ENCODE results near the gene UXS1.

Gene UXS1

DNA sequence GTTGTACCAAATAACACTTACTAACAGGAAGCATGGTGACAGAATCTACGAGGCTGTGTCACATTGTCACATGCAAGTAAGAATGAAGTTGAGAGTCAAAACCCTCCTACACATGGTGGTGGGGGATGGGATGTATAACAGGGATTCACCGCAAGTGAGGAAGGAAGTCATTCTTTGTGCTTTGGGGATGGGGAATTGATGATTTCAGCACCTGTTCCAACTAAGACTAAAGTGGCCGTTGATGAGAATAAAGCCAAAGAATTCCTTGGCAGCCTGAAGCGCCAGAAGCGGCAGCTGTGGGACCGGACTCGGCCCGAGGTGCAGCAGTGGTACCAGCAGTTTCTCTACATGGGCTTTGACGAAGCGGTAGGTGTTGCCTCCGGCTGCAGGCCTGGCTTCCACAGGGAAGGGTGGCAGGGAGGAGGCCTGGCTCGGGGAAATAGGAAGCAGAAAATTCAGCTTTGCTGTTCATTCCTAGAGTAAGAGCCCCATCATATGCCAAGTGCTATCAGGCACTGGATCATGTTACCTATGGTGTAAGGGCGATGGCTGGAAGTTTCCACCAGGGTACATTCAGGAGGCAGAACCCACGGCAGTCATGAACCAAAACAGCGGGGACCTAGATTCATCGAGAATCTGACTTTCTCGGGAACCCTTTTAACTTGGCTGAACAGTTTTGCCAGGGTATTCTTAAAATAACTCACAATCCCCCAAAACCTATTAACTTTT is 120.3 kb downstream of the UXS1 start:
- no peak for DNase-seq

DNA sequence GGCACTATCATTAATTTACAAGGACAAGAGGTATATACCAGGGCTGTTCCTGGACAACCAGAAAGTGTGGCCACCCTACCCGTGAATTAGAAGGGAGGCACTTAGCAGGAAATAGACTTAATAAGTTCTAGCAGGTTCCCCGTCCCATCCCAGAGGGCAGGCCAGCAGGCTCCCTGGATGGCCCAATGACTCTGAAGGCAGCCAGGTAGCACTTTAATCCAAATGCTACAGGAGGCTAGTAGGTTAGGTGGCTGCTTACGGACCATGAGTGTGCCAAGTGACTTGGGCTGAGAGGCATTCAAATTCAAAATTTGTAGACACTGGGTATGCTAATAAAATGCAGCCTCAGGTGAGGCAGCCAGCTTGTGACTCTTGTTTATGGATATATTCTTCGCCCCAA is 123.9 kb downstream of the UXS1 start:
- DNase-seq, result no peak

DNA sequence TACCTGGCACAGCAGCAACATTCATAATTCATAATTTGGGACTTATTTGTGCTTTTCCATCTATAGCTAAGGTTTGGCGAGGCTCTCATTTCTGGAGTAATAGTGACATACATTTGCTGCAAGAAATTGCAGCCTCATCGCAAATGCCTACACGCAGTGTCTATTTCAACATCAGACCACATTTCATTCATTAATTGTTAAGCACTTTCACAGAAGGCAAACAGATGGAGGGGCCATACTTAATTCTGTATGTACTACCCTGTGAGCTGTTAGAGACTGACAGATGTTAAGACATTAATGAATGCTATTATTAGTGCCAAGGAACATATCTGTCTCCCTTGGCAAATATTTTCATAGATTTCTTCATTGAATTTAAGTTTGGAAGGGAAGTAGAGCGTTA is 125.7 kb downstream of the UXS1 start:
- no peak for DNase-seq

DNA sequence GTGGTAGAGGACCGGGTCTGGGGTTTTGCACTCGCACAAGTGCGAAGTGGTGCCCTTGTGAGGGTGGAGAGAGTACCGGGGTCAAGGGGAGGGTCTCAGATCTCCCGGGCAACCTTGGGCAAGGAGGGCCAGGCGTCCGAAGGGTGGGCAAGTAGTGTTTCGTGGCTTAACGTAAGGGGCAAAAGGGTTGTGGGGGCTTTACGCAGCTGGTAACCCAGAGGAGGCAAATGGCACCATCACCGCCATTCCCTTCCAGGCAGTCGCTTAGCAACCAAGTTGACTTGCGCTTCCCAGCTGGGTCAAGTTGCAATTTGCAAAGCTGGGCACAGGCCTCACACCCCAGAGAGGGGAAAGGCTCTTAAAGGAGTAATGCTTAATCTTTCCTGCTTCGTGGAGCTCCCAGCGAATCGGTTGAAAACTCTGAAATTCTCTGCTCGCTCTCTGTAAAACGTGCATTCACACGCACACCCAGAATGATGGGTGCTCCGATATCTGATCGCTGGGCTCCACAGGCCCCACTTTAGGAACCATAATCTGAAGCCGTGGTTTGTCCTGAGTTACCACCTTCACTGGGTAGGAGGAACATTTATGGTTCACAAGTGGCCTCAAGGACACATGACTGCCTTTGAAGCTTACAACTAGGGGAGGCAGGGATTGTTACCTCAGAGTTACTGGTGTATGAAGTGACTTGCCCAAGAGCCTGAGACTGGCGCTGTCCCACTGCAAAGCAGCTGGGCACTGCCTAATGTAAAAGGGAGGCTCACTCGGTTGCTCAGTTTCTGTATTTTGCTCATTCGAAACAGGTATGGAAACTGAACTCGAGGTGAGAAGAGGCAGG is 127.9 kb downstream of the UXS1 start:
- DNase-seq, result no peak

DNA sequence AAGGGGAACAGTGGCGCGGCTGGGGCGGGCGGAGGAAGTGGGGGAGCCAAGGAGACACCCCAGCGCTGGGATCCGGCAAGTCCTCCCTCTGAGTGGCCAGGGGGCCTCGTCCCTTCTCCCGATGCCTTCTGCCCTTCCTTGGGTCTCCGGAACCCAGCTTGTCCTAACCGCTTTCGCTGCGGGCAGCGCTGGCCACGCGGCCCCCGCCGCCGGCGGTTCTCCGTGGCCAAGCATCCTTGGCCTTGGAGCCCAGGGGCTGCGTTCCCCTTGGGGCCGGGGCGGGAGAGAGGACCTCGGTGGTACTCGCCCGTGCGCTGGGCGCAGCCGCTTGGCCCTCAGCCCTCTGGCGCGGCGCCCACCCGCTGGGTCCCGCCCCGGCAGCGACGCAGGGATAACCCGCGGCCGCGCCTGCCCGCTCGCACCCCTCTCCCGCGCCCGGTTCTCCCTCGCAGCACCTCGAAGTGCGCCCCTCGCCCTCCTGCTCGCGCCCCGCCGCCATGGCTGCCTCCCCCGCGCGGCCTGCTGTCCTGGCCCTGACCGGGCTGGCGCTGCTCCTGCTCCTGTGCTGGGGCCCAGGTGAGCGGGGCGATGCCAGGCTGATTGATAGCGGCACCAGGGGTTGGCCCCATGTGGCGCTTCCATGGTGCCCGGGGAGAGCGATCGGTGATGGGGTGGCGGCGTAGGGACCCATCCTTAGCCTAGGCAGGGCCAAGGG is 128.7 kb downstream of the UXS1 start:
- DNase-seq, result no peak

DNA sequence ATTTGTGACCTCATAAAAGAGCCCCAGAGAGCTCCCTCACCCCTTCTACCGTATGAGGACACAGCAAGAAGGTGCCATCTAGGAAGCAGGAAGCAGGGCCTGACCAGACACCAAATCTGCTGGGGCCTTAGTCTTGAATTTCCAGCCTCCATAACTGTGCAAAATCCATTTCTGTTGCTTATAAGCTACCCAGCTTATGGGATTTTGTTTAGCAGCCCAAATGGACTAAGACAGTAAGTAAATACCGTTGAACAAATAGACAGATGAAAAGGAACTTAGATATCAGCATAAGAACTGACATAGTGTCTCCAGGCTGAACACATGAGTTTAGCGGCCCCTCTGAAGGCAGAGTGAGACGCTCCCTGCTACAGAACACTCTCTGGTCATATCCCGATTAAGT is 130.9 kb downstream of the UXS1 start:
- DNase-seq, result no peak

DNA sequence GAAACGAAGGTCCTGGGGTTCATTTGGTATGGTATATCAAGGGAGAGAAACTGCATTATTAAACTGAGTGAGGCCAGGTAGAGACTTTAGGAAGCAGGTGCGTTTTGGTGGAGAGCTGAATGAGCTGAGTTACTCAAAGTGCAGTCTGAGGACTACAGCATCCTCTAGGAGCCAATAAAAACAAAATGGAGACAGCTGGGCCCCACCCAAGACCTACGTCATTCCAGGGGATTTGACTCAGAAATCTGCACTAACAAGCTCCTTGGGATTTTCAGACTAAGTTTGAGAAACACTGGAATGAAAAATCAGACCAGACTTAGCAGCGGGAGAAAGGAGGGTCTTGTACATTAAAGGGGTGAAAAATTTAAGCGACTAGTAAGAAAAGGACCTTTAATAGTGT is 131.5 kb downstream of the UXS1 start:
- no peak for DNase-seq

DNA sequence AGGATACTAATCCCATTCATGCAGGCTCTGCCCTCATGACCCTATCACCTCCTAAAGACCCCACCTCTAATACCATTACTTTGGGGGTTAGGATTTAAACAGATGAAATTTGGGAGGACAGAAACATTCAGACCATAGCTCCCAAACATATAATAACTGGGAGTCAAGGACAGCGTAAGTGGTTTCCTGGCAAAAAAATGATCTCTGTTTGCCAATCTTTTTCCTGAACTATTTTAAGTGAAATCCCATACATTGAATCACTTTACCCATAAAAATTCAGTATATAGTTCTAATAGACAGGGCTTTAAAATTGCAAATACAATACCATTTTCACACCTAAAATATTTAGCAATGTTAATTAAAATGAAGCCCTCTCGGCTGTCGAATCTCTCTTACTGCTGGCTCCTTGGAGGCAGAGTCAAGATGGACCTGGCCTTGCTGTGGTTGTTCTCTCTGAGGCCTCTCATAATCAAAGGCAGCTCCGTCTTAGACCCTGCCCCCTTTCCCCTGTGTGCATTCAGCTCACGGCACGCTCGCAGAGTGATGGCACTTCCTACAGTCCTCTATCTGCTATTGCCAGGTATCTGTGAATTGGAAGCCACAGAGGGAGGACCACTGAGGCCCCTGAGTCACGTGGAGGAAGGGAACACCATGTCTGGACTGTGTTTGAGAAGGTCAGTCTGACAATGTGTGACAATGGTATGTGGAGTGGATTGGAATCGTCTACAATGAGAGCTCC is 132.3 kb downstream of the UXS1 start:
- no peak for DNase-seq

DNA sequence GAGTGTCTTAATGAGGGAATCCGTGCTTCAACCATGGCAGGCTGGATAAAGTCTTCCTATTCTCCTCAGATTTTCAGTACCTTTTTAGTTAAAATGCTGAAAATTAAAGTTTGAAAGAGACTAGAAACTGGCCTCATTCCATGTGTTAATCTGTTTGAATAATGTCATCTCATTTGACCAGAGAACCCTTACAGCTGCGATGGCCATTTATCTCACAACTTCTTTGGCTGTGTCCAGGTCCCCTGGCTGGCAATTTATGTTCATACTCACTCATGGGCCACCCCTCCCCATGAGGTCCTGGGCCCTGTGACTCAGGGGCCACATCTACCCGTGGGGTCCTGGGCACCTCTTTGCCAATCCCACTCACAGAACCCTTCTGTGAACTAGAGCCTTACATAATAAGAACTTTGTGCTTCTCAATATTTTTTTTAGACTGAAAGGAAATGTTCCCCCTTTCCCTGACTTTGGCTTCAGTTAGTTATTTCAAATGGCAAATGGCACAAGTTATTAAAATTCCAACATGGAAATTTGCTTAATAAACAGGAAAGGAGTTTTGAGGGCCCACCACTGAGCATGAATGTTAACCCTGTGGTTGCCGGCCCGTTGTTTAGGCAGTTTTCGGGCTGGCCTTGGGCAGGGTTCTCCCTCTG is 134.6 kb downstream of the UXS1 start:
- DNase-seq, result no peak

DNA sequence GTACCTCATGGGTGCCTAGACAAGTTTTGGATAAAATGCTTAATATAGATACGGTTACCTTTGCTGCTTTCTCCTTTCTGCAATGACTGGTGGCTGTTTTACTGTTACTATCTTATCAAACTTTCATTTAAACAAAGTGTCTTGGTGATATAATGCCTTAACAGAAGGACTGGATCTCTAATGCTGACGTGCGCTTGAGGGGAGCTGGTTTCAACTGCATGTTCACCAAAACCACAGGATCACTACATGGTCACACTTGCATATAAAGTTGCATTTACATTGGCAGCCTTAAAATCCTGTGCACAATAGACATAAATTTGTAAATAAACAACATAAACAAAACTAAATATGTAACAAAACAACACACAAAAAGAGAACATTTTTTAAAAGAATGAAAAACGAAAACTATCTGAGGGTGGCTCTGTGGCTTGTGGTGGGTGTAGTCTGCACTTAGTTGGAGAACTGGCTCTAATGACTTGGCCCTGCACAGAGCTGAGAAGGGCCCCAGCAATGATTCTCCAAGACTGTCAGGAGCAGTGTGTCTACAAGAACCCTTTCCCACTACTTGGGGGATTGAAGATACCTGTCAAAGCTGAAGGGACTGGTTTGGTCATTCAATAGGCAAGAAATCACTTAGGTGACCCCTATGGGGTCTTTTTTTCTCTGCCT is 135.5 kb downstream of the UXS1 start:
- no peak for DNase-seq

DNA sequence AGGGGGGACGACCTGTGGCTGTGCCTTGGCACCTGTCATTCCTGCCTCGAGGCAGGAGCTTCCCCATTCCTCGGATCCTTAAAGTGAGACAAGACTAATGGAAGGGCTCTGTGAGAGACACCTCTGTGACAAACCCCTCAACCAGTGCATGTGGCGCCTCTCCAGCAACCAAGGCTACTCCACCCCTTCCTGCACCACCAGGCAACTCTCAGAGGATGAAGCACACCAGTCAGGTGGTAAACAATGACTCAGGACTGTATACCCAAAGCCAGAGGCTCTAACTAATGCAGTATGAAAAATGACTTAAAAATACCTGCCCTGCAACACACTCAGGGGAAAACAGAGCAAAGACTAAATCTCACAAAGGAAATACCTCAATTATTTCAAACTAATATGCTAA is 136.9 kb downstream of the UXS1 start:
- no peak for DNase-seq

DNA sequence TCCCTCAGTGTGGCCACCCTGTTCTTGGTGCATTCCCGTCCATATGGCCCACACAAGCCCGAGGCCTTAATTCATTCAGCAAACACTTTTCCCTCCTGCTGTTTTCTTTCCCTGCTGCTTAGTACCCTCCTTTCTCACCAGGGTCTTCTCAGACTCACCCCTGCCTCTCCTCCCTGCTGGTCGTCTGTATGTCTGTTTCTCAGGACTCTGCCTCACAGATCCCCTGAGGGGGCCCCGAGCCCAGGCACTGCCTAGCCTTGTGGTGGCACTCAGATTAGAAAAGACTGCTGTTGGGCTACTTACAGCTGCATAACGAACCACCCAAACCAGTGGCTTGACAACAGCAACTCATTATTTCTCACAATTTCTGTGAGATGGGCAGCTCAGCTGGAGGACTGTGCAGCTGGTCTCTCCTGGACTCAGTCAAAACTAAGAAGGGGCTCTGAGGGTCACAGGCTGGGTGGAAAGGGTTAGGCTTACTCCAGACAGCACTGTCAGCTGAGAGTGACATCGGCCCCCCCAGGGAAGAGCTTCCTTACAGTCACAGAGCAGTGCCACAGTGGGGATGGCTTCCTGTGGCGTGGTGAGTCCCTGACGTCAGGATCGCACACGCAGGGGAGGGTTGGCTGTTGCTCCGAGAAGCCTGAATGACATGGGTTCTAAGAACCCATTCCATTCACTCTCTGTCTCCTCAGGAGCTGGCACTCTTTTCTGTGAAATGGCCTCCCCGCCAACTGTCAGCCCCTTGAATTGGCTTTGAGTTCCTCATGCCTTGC is 139.0 kb downstream of the UXS1 start:
- DNase-seq, result no peak

DNA sequence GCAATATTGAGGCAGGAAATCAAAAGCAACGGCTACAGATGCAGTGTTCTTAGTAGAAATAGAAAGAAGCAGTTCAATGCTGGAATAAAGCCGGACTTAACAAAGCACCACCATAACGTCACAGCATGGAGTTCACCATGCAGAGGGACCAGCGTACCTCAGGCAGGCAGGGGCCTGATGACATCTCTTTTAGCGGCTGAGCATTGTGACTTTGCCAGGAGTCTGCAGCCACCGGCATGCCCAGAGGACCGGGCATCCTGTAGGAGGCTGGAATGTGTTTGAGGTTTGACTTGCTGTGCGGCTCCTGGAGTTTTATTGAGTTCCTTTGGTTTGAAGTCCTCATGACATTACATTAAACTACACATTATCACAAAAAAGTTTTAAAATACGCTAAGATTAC is 139.8 kb downstream of the UXS1 start:
- no peak for DNase-seq

DNA sequence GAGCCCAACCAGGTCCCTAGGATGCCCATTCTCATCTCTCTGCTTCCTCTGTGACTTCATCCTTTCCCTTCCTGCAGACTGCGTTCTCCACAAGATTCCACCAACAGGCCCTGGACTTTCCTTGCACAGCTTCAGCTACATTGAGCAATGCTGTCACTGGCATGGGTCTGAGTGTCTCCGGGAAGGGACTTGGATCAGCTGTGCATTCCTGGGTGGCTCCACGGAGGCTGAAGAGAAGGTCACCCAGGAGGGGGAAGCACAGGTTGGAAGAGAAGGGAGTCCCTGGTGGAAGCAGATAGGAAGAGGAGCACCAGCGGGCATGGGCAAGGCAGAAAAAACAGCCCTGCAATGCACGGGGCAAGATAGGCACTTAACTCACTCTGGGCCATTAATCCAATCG is 140.5 kb downstream of the UXS1 start:
- no peak for DNase-seq

DNA sequence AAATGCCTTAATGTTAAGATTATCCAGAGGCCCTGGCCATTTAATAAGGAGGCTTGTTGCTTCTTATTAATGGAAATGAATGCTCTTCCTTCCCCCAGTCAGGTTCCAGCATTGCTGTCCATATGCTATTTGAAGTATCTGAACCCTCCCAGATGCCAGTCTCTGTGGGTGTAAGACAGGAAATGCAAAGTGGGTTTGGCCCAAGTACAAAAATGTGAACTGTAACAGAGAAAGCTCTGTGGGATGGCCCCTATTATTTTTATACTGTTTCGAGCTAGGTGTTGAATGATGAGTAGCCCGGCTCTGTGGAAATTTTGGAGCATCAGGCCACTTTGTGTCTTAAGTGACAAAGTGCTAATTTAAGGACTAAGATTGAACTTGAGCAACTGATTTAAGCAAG is 141.0 kb downstream of the UXS1 start:
- DNase-seq, result no peak

DNA sequence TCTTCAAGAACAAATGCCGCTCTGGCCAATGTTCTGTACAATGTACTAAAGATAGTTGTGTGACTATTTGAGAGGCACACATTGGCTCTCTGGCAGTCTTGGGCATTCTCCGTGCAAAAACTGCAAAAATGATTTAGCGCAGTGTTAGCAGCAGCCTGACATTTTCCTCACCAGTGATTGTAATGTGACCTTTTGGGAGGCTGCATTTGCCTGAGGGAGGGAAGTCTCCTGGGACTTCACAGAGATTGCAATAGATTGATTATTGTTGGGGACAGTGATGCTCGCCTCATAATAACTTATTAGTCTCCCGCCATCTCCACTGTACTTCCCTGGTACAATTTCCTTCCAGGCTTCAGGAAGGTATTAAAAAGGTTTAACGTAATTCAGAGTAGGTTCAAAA is 149.2 kb downstream of the UXS1 start:
- DNase-seq, result no peak

DNA sequence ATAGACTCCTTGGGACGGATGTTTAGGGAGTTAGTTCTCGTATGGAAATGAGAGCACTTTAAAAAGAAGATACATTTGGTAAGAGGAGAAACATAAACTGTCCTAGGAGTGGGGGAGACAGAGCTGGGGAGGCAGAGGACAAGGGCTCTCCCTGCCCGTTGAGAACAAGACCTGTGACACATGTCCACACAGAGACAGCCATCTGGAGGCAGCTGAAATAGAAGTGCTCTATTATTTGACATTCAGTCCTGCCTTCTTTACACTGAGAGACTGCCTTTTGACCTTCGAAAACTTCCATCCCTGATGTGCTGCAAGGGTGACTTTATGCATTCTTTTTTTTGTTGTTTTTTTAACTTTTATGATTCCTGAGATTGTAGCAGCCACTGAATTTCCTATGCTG is 150.1 kb downstream of the UXS1 start:
- no peak for DNase-seq

Measured in NCI-H1048 (cell line).